Measurements from ENCODE around the gene SIPA1.

GRCh38 chr11:65633390-65634108, 4.4 kb upstream of the SIPA1 start:
- TF ChIP-seq POLR2A (IDR thresholded peaks at IDR 0.05; ENCODE audit: low read depth, low read length) (no peak), POLR2AphosphoS5 (IDR thresholded peaks at IDR 0.05; ENCODE audit: low read depth, low read length) (no peak)

Data from GM12892 (cell line).